ENCODE results near the gene VAMP2. TPM values are rescaled to one million over a fixed set of nuclear protein-coding genes. Genes with fewer than 3 reads are reported as not detected.

VAMP2 gene
- total RNA-seq, 2 donors from 2014 or later = 32.1 to 32.2 TPM

DNA sequence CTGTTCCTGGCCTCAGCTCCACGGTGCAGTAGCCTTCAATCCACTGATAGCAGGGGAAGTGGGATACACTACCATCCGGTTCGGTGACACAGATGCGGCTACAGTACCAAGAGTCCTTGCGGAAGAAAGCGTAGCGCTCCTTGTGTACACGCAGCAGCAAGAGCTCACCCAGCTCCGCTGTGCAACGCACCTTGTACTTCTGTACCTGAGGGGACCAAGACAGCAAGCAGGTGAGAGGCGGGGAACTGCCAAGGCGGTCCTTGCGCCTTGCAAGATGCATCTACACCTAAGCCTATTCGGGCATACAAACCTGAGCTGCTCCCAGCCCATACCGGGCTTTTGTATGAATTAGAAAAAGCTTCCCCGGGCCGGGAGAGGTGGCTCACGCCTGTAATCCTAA, 46.0 kb downstream of the VAMP2 start:
- WGBS, 2 experiments (ENCODE audit: insufficient coverage in 1 of 2, insufficient read length in 1 of 2) = 79 to 82% methylated on average over 12 to 18 of the region's 18 CpGs
- H3K9me3 ChIP-seq (ENCODE audit: control insufficient read depth, low read length) = no peaks in the 10 kb centered on the region
- H3K36me3 ChIP-seq (ENCODE audit: control insufficient read depth, insufficient read depth, low read length) = no peaks in the 10 kb centered on the region
- H3K4me3 ChIP-seq (ENCODE audit: low read length) = no peak overlapping the region
- peaks cover 72% of the 10 kb centered on the region for H3K27me3 Mint-ChIP-seq (ENCODE audit: insufficient read depth)
- TF ChIP-seq, protein P1, sequence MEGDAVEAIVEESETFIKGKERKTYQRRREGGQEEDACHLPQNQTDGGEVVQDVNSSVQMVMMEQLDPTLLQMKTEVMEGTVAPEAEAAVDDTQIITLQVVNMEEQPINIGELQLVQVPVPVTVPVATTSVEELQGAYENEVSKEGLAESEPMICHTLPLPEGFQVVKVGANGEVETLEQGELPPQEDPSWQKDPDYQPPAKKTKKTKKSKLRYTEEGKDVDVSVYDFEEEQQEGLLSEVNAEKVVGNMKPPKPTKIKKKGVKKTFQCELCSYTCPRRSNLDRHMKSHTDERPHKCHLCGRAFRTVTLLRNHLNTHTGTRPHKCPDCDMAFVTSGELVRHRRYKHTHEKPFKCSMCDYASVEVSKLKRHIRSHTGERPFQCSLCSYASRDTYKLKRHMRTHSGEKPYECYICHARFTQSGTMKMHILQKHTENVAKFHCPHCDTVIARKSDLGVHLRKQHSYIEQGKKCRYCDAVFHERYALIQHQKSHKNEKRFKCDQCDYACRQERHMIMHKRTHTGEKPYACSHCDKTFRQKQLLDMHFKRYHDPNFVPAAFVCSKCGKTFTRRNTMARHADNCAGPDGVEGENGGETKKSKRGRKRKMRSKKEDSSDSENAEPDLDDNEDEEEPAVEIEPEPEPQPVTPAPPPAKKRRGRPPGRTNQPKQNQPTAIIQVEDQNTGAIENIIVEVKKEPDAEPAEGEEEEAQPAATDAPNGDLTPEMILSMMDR (conservative IDR thresholded peaks at IDR 0.05) = no peak
- no peak for DNase-seq
- H3K36me3 Mint-ChIP-seq (ENCODE audit: low read depth) = no peaks in the 10 kb centered on the region
- no peak overlapping the region for H3K4me3 Mint-ChIP-seq
- no peak overlapping the region for H3K27ac Mint-ChIP-seq
- no peak overlapping the region for H3K27ac ChIP-seq (ENCODE audit: low read depth, low read length)
- peaks cover 64% of the 10 kb centered on the region for H3K27me3 ChIP-seq (ENCODE audit: control insufficient read depth, insufficient read depth, low read length, poor library complexity, severe bottlenecking)
- H3K9me3 Mint-ChIP-seq = no peaks in the 10 kb centered on the region
- no peaks in the 10 kb centered on the region for H3K4me1 ChIP-seq (ENCODE audit: control insufficient read depth, insufficient read depth, low read length)
- peaks cover 11% of the 10 kb centered on the region for H3K4me1 Mint-ChIP-seq
- H3K9ac ChIP-seq (ENCODE audit: extremely low read depth, low read length, poor library complexity, severe bottlenecking) = no peak overlapping the region

DNA sequence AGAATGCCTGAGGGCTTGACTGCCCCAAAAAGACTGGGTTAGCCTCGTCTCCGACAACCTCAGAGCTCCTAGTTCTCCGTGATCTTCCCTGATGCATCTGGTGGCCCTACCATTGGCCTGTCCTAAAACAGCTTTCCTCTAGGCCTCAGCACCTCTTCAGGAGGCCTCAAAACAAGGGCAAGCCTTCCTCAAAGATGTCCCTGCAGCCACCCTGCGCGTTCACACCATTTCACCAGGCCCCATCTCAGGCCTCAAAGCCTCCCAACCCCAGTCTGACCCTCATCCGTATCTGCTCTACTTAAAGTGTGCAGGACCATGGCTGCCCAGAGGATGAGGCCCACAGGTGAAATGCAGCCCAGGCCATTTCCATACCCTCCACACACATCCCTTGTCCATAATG, 51.8 kb downstream of the VAMP2 start:
- H3K27ac ChIP-seq (ENCODE audit: low read depth, low read length) = no peak overlapping the region
- H3K9me3 Mint-ChIP-seq = no peaks in the 10 kb centered on the region

DNA sequence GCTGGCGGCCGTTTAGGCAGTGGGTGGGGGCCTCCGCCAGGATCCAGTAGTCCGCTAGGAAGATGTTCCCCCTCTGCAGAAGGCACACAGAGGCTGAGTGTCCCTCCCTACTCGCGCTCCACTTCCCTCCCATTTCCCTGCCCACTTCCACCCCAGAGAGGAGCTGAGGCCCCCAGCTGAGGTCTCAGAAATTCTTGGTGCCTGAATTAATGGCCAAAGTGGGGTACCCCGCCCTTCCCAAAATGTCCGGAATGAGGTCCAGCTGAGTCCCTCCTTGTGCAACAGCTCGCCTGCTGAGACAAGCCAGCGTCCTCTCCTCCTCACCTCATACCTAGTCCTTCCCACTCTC, 52.3 kb downstream of the VAMP2 start:
- peaks cover 88% of the 10 kb centered on the region for H3K27me3 Mint-ChIP-seq (ENCODE audit: insufficient read depth)
- Histone ChIP-seq H3K4me3 (ENCODE audit: low read length) (peak overlapping the region; percentile 76), H3K36me3 (ENCODE audit: control insufficient read depth, insufficient read depth, low read length) (no peaks in the 10 kb centered on the region)

More for the DNA sequence above, 51.8 kb downstream of the VAMP2 start:
- Mint-ChIP-seq H3K27me3 (ENCODE audit: insufficient read depth) (peaks cover 92% of the 10 kb centered on the region), H3K4me3 (peak overlapping the region; percentile 56), H3K4me1 (peaks cover 2% of the 10 kb centered on the region), H3K36me3 (ENCODE audit: low read depth) (no peaks in the 10 kb centered on the region), H3K27ac (no peak overlapping the region)
- no peak for DNase-seq
- Histone ChIP-seq H3K9me3 (ENCODE audit: control insufficient read depth, low read length) (no peaks in the 10 kb centered on the region), H3K36me3 (ENCODE audit: control insufficient read depth, insufficient read depth, low read length) (no peaks in the 10 kb centered on the region), H3K27me3 (ENCODE audit: control insufficient read depth, insufficient read depth, low read length, poor library complexity, severe bottlenecking) (peaks cover 84% of the 10 kb centered on the region), H3K4me3 (ENCODE audit: low read length) (no peak overlapping the region), H3K9ac (ENCODE audit: extremely low read depth, low read length, poor library complexity, severe bottlenecking) (no peak overlapping the region), H3K4me1 (ENCODE audit: control insufficient read depth, insufficient read depth, low read length) (no peaks in the 10 kb centered on the region)
- WGBS, 2 experiments (ENCODE audit: insufficient coverage in 1 of 2, insufficient read length in 1 of 2) = 92 to 93% methylated on average over 6 of the region's 6 CpGs
- TF ChIP-seq, protein P1 (conservative IDR thresholded peaks at IDR 0.05) = no peak

More for the DNA sequence above, 52.3 kb downstream of the VAMP2 start:
- Mint-ChIP-seq H3K9me3 (no peaks in the 10 kb centered on the region), H3K4me3 (peak overlapping the region; percentile 56), H3K4me1 (peaks cover 2% of the 10 kb centered on the region), H3K27ac (no peak overlapping the region), H3K36me3 (ENCODE audit: low read depth) (no peaks in the 10 kb centered on the region)
- TF ChIP-seq, protein P1 (conservative IDR thresholded peaks at IDR 0.05) = no peak
- 31% methylated on average over 10 of the region's 10 CpGs; no CpG with 5 or more reads in 1 of the 2 experiments for WGBS, 2 experiments (ENCODE audit: insufficient coverage in 1 of 2, insufficient read length in 1 of 2)
- Histone ChIP-seq H3K9me3 (ENCODE audit: control insufficient read depth, low read length) (no peaks in the 10 kb centered on the region), H3K9ac (ENCODE audit: extremely low read depth, low read length, poor library complexity, severe bottlenecking) (no peak overlapping the region), H3K4me1 (ENCODE audit: control insufficient read depth, insufficient read depth, low read length) (no peaks in the 10 kb centered on the region), H3K27me3 (ENCODE audit: control insufficient read depth, insufficient read depth, low read length, poor library complexity, severe bottlenecking) (peaks cover 79% of the 10 kb centered on the region), H3K27ac (ENCODE audit: low read depth, low read length) (no peak overlapping the region)
- DNase-seq = no peak

Measured in endodermal cell (in vitro differentiated cells).